HG02981 (cell line): ENCODE results near the gene ASCC3.

Experiments
- ATAC-seq: cut with Tn5 transposase; IDR thresholded peaks from one replicate; pipeline ENCODE4 v1.9.1; 2021; ENCODE audit warnings: mild to moderate bottlenecking, moderate library complexity; ENCODE audit not compliant: unreplicated experiment

The ASCC3 gene

DNA sequence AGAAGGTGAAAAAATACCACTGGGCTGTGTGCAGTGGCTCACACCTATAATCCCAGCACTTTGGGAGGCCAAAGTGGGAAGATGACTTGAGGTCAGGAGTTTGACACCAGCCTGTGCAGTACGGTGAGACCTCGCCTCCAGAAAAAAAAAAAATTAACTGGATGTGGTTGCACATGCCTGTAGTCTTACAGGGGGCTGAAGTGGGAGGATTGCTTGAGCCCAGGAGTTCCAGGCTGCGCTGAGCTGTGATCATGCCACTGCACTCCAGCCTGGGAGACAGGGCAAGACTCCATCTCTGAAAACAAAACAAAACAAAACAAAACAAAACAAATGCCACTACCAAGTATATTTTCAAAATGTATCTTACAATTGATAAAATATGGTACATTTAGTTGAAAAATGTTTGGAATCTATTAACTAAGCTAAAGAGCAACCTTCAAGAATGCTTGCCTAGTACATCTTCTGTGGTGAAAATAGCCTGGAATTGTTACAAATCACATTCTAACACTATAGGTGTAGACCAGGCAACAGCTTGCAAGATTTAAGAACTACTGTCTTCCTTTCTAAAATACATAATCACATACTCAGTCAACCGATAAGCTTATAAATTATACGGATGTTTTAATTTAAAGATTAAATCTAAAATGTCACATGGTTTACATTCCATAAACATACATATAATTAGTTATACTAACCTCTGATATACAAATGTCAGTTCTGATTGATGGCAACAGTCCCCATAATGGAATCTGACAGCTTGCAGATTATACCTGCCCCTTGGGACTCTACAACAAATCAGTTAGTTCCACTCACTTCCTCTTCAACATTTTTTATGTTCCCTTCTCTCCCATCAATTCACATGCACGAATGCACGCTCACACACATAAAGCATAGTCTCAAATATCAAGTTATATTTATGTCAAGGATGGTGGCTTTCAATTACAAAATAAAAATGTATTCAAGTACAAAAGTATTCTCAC is 150.8 kb downstream of the ASCC3 start:
- ATAC-seq, result no peak

DNA sequence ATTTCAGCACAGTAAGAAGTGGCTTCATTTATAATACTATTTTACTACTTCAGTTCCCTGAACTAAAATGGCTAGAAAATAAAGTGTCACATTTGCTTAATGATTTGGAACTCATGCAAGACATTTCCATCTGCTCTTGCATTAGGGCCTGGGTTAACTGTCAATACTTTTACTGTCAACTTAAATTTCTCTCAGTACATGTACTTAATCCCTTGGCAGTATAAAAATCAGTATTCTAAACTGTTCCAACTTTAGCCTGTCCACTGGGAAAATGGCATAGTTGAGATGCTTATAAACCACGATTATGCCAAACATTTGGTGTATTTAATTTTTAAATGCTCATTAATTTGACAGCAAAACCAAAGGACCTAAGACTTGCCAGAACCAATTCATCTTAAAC is 154.5 kb downstream of the ASCC3 start:
- no peak for ATAC-seq

DNA sequence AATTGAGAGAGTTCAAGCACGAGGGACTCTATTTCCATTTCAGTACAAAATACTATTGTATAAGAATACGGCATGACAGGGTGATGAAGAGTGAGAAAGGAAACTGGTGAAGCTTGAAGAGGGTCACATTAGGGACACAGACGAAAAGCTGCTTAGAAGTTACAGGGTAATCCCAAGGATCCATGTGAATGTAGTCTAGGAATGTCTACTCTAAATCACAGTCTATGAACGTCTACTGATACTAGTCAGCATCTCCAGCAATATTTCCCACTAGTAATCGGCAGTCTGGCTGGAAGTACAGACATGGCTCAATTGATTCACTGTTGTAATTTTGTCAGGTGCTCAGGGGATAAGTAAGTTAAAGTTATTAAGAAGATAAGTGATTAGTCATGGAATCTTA is 156.4 kb downstream of the ASCC3 start:
- ATAC-seq, result no peak

DNA sequence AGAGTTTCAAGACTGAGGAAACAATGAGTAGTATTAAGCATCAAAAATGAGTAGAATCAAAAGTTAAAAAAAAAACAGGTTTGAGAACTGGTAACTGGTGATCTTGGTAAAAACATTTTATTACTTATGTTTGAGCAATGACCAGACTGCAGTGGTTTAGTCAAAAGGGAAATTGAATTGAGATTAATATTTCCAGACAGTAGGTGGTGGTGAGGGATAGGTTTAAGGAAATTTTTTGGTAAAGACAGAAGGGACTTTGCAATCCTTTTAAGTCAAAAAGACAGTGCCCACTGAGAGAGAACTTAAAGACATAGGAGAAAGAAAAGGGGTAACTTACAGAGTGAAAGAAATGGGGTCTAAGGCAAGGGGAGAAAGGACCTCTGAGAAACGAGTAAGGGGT is 156.9 kb downstream of the ASCC3 start:
- ATAC-seq, result no peak

DNA sequence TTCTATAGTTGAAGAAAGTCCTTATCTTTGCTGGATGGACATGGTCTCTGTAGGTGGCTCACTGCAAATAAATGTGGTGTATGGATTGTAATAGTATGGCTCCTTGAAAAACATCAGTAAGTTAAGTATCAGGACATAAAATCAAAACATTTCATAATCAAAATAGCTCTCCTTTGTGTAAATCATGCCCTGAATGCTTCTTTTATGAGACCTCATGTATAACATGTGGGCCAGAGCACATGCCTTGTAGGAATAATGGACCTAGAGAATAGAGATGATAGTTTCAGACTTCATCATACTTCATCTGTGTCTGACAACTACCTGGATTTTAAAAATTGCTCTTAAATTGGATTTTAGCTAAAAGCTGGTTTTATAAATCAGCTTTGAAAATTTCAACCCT is 159.9 kb downstream of the ASCC3 start:
- no peak for ATAC-seq

DNA sequence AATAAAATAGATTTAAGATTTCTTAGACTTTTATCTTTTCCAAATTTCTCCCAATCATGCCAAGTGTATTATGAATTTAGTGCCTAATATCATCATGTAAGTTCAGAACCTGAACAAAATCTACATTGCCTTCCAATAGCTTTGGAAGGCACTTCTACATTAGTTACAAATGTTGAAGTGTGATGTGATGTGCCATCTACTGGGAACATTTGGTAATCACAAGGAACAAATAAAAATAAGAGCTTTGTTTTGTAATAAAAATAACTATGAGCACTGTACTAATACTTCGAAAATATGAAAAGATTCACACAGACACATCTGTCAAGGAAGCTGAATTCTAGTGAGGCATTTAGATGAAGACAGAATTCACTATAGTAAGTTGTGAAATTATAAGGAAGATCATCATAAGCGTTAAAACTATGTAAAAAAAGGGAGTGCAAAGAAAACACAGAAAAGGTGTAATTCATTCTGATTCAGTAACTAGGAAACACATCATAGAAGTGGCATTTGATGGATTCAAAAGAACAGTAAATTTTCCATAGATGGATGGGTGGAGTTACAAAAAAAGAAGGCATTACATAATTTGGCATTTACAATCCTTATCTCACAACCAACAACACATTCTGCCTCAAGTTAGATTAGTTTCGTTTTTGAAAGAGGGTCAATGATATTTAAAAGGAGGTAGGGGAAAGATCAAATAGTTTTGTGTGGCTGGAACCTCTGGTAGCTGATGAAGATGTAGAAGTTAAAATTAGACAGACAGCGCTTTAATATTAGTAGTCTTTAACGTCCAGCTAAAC is 161.0 kb downstream of the ASCC3 start:
- peak; percentile 65 for ATAC-seq

DNA sequence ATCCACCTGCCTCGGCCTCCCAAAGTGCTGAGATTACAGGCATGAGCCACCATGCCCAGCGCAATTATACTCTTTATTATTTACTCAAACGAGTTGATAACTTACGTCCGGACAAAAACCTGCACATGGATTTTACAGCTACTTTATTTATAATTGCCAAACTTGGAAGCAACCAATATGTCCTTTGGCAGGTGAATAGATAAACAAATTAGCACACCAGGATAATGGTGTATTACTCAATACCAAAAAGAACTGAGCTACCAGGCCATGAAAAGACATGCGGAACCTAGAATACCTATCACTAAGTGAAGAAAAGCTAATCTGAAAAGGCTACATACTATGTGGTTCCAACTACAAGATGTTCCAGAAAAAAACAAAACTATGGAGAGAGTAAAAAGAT is 168.1 kb downstream of the ASCC3 start:
- ATAC-seq, result no peak

DNA sequence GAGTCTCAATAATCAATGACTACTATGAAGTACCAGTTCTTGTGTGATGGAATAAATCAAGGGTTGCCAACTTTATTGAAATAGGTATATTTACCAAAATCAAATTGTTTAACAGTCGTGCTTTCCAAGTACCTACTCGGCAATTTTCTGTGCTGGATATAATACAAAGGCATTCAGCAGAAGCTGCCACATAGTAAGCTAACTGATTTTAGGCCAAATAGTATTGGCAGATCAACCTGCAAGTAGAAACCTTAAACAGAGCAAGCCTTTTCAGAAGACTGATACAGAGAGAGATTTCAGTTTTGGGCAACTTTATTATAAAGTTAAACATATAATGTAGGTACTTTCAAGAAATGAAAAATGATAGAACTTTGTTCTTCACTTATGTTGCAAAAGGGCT is 174.6 kb downstream of the ASCC3 start:
- ATAC-seq, result no peak

DNA sequence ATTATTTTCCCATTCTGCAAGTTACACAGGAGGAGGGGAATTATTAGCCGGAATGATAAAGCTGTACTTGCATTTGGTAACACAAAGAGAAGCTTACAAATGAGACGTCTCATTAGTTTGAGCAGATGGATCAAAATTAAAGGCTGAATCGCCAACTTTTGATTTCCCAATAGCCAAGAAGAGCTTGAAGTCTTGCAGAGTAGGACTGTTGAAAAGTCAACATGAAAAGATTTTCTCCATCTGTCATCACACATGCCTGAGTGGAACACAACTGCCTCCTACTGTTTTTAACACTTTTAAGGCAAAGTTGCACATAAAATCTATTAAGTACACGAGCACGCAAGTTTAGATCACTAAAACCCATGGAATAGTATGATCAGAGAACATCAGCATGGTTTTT is 176.2 kb downstream of the ASCC3 start:
- no peak for ATAC-seq

DNA sequence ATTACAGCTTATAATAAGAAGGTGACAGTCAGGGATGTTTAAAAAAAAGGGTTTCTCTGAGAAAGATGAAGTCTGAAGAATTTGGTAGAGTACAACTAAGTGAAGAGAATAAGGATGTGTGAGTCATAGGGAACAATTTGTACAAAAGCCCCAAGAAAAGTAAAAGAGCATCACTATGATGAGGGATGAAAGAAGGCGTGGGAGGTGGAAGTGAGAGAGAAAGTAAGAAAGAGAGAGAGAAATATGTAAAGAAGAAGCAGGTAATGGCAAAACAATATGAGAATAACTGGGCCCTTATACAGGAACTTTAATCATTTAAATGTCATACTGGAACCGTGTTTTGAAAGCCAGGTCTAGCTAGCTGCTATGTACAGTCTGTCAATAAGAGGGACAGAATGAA is 179.4 kb downstream of the ASCC3 start:
- ATAC-seq, result no peak

DNA sequence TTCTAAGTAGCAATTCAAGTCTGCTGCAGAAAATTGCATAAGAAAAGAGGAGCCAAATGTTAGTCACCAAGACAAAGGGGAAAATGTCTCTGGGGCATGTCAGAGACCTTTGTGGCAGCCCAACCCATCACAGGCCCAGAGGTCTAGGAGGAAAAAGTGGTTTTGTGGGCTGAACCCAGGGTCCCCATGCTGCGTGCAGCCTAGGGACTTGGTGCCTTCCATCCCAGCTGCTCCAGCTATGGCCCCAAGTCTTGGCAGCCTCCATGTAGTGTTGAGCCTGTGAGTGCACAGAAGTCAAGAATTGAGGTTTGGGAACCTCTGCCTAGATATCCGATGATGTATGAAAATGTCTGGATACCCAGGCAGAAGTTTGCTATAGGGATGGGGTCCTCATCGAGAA is 181.1 kb downstream of the ASCC3 start:
- ATAC-seq, result no peak

DNA sequence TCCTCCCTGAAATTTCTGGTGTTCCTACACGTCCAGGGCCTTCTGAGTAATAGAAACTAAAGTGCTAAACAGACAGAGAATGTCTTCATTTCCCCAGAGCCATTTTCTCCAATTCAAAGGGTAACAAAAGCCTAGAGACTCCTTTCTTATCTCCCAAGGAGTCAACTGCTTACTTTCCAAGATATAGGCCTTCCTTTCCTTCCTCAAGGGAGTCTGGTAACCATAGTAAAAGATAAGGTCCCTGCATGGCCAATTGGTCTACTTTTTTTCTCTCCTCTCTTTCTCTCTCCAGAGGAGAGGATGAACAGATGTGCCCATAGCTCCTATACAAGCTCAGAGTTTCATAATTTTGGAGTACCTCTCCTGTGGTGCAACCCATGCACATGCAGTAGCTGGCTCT is 185.7 kb downstream of the ASCC3 start:
- no peak for ATAC-seq

DNA sequence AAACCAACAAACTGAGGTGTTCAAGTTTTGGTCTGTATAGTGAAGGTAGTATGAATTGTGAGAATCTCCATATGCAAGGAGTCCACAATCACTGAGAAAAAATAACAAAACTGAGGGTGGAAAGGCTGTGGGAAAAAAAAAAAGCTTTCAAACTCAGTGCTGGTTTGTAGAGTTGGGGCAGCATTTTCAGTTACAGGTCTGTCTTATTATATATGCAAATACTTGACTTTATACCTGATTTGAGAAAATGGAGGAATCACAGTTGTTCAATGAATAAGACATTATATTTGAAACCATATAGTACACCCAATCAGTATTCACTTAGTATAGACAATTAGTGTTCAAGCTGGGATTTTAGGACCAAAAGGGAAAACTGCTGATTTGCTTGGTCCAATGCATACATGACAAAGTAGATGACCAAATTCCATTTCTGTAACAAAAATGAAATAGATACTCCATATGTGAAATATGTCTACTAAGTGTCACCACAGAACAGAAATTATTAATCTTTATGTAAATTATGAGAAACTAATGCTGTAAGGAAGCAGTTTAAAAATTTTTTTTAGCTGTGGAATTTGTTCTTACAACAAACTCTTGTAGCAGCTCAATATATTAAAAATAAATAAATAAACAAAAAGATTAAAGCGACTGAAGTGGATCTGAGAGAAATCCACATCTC is 187.7 kb downstream of the ASCC3 start:
- ATAC-seq, result peak; percentile 57

DNA sequence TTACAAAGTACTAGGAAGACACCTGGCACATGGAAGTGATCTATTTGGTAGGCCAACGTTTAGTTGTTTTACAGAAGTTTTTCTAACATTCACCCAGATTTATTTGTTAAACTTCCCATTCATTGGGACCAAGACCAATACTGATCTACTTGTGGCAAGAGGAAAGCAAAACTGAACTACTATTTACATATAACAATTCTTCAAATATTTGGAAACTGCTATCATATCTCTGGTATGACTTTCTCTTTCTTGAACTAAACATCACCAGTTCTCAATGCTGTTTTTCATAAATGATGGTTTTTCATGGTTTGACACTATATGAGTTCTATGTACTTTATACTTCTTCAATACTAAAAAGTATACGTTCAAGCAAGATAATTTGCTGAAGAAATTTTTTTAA is 189.2 kb downstream of the ASCC3 start:
- ATAC-seq, result no peak

DNA sequence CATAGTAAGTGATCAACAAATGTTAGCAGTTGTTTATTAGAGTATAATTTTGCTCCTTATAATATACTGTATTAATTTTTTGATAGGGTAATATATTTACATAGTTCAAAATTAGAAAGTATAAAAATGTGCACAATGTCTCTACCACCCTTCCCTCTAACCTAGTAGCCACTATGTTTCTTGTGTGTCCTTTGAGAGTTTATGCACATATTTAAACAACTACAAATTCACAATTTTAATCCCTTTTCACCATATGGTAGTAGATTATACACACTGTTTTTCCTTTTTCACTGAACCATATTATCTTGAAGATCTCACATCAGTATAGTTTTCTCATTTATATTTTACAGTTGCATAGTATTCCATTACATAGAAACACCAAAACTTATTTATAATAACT is 194.9 kb downstream of the ASCC3 start:
- no peak for ATAC-seq

DNA sequence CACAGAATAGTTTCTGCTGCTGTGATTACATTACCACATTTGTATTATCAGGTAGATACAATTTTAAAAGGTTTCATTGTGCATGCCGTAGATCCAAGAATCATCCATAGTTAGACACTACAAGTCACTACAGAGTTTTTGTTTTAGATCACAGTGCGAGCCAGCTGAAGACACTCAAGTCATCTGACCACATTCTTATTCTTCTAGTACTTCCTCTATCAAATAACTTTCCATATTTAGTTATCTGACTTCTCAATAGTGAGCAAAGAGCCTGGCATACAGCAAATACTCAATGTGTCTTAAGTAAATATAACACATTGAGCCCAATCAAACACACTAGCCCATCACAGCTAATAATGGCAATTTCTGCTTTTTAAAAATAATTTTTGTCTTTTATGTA is 195.4 kb downstream of the ASCC3 start:
- ATAC-seq, result no peak

DNA sequence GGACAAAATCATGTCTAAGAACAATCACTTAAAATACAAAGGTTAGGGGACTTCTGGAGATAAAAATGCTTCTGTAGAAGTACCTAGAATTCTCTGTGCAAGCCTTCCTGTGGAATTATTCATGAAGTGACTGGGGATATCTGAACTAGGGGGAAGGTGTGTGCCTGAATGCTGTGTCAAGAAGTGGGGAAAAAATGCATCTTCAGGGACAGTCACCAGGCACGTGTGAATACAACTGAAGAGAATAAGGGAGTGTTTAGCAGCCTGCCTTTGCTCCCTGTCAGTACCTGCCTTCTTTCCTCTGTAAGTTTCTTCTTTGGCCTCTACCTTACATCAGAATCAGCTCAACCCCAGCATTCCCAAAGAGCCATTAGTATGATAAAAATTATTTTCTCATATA is 201.0 kb downstream of the ASCC3 start:
- ATAC-seq, result no peak

DNA sequence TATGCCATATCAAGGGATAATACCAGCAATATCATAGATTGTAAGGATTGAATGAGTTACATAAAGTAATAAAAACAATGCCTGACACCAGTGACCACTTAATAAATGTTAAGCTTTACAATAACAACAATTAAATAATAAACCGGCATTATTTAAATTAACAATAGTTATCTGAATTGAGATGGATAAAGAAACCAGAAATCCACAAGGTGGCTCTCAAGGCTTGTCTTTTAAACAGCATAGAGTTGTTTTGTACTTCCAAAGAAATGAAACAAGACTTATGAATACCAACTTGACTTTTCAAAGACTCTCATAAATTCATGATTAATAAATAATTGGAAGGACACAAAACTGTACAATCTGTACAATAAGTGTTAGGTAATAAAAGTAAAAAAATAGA is 203.1 kb downstream of the ASCC3 start:
- no peak for ATAC-seq

DNA sequence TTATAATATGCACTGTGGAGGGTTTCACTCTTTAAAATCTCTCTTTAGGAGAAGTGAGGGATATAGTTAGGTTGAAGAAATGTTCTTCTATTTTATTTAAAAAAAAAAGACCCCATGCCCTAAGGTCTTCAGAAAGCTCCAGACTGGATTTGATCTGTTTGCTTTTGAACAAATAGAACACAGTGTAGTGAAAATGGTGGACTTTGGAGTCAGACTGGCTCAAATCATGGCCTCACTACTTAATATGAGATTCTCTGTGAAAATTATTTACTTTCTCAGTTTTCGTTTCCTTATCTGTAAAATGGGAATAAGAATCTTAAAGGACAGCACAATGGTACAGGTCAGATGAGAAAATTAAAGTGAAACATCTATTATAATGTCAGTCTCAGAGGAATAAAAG is 203.9 kb downstream of the ASCC3 start:
- no peak for ATAC-seq

DNA sequence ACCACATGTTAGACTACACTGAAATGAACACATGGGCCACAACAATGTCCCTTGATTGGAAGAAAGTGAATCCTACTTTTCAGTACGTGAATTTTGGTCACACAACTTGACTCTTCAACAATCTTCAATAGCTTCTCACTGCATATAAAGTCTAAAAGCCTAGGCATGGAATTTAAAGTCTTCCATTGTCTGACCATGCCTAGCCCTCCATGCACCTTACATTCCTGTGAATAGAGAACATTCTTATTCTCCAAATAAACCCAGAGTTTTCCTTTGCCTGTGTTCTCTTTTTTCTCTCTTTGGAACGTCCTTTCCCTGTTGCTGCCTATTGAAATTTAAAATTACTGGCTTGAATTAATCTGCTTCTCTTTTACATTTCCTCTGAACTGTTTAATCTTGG is 207.5 kb downstream of the ASCC3 start:
- ATAC-seq, result no peak

DNA sequence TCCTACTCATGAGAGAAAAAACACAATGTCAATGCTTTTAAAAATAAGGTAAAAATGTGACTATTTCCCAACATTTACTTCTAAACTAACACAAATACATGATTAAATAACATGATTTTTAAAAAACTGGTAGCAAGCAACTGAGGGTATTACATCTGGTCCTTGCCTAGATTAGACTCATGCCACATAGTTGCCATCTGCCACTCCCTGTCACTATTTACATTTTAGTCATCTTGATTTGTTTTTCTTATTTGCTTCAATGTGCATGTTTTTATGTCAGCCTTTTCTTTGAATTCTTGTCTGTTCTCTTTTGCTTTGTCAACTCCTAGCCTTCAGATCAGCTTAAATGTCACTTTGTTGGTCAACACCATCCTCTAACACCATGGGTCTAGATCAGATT is 209.4 kb downstream of the ASCC3 start:
- no peak for ATAC-seq

DNA sequence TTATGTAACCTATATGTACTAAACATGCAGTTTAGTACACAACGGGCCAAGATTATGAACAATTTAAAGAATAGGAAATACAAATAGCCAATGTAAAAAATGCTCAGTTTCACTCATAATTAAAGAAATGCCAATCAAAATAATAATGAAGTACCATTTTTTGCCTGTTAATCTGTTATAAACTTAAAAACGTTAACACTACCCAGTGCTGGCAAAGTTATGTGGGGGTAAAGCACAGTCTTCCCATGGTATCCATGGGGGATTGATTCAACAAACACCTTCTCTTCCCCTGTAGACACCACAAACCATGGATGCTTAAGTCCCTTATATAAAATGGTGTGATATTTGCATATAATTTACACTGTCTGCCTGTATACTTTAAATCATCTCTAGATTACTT is 211.1 kb downstream of the ASCC3 start:
- no peak for ATAC-seq
